Type B pancreatic cell (in vitro differentiated cells): Measurements from ENCODE around the gene RAB3IP. TPM values are rescaled to one million over a fixed set of nuclear protein-coding genes. Genes with fewer than 3 reads are reported as not detected.
"Not testable (repeated sequence)": the region's sequence is repeated elsewhere in the genome, so short reads cannot be mapped to it uniquely, and the experiment has no call there.

ENCODE experiments used
- DNase-seq: peaks from one replicate; pipeline ENCODE4 v3.0.0; 2021; ENCODE audit warnings: mixed read lengths; ENCODE audit not compliant: unreplicated experiment; ENCODE audit errors: extremely low spot score
- H3K27ac Mint-ChIP-seq: 2 replicates; pipeline ENCODE4 v1.8.0; 2021; ENCODE audit warnings: mild to moderate bottlenecking, mixed read lengths
- H3K27me3 Mint-ChIP-seq: 2 replicates; pipeline ENCODE4 v1.8.0; 2021; ENCODE audit warnings: mixed read lengths
- H3K36me3 Mint-ChIP-seq: 2 replicates; pipeline ENCODE4 v1.8.0; 2021; ENCODE audit warnings: mixed read lengths
- H3K4me1 Mint-ChIP-seq: one replicate; pipeline ENCODE4 v1.8.0; 2021; ENCODE audit warnings: mixed read lengths; ENCODE audit not compliant: unreplicated experiment
- H3K4me3 Mint-ChIP-seq: 2 replicates; pipeline ENCODE4 v1.8.0; 2021; ENCODE audit warnings: mild to moderate bottlenecking, mixed read lengths
- H3K9me3 Mint-ChIP-seq: 2 replicates; pipeline ENCODE4 v1.8.0; 2021; ENCODE audit warnings: mixed read lengths
- total RNA-seq: library from RNA; stranded (reverse); gene quantifications from 2 replicates; pipeline ENCODE4 v1.2.1, GENCODE V29; 2021; ENCODE audit warnings: low replicate concordance
- TF ChIP-seq, protein P1 (sequence below): fragments of 200-600 bp; sonication (generic); conservative IDR thresholded peaks from 2 replicates; pipeline ENCODE4 v1.5.0; 2021; ENCODE audit warnings: antibody characterized with exemption, mild to moderate bottlenecking

The RAB3IP gene
- total RNA-seq, 1 donor from 2014 or later = 24.3 TPM

DNA sequence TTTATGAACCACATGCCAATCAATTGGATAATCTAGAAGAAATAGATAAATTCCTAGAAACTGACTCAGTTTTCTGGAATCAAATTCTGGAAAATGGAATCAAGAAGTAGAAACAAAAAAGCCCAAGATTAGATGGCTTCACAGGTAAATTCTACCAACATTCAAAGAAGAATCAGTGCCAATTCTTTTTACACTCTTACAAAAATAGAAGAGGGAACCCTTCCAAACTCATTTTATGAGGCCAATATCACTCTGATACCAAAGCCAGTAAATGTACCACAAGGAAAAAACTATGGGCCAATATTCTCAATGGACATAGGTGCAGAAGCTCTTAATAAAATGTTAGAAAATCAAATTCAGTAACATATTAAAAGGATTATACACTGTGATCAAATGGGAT lies 50.7 kb downstream of the RAB3IP start:
- Mint-ChIP-seq H3K27me3 (no peaks in the 10 kb centered on the region), H3K27ac (no peak overlapping the region), H3K36me3 (peaks cover 16% of the 10 kb centered on the region), H3K4me3 (no peak overlapping the region), H3K9me3 (peaks cover 8% of the 10 kb centered on the region), H3K4me1 (no peaks in the 10 kb centered on the region)
- TF ChIP-seq, protein P1, sequence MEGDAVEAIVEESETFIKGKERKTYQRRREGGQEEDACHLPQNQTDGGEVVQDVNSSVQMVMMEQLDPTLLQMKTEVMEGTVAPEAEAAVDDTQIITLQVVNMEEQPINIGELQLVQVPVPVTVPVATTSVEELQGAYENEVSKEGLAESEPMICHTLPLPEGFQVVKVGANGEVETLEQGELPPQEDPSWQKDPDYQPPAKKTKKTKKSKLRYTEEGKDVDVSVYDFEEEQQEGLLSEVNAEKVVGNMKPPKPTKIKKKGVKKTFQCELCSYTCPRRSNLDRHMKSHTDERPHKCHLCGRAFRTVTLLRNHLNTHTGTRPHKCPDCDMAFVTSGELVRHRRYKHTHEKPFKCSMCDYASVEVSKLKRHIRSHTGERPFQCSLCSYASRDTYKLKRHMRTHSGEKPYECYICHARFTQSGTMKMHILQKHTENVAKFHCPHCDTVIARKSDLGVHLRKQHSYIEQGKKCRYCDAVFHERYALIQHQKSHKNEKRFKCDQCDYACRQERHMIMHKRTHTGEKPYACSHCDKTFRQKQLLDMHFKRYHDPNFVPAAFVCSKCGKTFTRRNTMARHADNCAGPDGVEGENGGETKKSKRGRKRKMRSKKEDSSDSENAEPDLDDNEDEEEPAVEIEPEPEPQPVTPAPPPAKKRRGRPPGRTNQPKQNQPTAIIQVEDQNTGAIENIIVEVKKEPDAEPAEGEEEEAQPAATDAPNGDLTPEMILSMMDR = no peak
- DNase-seq = no peak

DNA sequence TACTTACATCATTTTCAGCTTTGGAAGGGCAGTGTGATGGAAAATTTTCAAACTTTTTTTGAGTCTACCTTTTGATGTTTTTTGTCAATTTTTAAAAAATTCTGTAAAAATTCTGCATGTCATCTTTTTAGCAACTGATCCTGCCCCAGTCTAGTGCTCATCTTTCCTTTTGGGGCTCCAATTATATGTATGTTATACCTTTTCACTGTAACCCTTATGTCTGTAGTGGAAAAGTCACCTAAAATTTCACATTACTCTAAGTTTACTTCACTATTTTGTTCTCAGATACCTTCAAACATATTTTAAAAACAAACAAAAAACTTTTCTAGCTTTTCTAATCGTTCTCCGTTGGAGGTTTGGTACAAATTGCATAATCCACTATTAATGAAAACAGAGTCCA lies 53.9 kb downstream of the RAB3IP start:
- TF ChIP-seq, protein P1 = no peak
- Mint-ChIP-seq H3K27ac (no peak overlapping the region), H3K4me1 (no peaks in the 10 kb centered on the region), H3K4me3 (no peak overlapping the region), H3K9me3 (peaks cover 8% of the 10 kb centered on the region), H3K36me3 (peaks cover 27% of the 10 kb centered on the region), H3K27me3 (no peaks in the 10 kb centered on the region)
- no peak for DNase-seq

DNA sequence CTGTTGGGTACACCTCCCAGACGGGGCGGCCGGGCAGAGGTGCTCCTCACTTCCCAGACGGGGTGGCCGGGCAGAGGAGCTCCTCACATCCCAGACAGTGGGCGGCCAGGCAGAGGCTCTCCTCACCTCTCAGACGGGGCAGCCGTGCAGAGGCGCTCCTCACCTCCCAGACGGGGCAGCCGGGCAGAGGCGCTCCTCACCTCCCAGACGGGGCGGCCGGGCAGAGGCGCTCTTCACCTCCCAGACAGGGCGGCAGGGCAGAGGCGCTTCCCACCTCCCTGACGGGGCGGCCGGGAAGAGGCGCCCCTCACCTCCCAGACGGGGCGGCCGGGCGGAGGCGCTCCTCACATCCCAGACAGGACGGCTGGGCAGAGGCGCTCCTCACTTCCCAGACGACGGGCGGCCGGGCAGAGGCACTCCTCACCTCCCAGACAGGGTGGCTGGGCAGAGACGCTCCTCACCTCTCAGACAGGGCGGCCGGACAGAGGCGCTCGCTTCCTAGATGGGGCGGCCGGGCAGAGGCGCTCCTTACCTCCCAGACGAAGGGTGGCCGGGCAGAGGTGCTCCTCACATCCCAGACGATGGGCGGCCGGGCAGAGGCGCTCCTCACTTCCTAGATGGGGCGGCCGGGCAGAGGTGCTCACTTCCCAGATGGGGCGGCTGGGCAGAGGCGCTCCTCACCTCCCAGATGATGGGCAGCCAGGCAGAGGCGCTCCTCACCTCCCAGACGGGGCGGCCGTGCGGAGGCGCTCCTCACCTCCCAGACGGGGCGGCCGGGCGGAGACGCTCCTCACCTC lies 68.6 kb downstream of the RAB3IP start:
- H3K36me3 Mint-ChIP-seq = peaks cover 11% of the 10 kb centered on the region
- H3K4me3 Mint-ChIP-seq = not testable (repeated sequence)

DNA sequence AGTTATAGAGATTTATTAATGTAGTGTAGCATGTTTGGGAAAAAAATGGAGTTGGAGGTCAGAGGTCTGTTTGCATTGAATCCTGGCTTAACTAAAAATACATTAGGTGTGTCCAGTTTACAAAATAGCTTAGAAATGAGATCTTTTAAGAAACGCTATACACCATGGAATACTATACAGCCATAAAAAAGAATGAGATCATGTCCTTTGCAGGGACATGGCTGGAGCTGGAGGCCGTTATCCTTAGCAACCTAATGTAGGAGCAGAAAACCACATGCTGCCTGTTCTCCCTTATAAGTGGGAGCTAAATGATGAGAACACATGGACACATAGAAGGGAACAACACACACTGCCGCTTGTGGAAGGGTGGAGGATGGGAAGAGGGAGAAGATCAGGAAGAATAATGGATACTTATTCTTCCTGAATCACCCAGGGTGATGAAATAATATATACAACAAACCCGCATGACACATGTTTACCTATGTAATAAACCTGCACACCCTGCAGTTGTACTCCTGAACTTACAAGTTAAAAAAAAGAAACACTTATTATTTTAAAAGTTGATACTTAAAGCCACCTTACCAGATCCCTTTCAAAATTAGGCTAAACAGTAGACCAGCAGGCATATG lies 72.3 kb downstream of the RAB3IP start:
- Mint-ChIP-seq H3K27ac (no peak overlapping the region), H3K27me3 (no peaks in the 10 kb centered on the region), H3K36me3 (peaks cover 19% of the 10 kb centered on the region), H3K4me3 (no peak overlapping the region), H3K4me1 (no peaks in the 10 kb centered on the region), H3K9me3 (peaks cover 7% of the 10 kb centered on the region)
- no peak for DNase-seq
- TF ChIP-seq, protein P1 = no peak

More for the DNA sequence above, 68.6 kb downstream of the RAB3IP start:
- DNase-seq, H3K4me1 Mint-ChIP-seq, H3K27me3 Mint-ChIP-seq, H3K27ac Mint-ChIP-seq: not testable (repeated sequence)
- peaks cover 10% of the 10 kb centered on the region for H3K9me3 Mint-ChIP-seq

DNA sequence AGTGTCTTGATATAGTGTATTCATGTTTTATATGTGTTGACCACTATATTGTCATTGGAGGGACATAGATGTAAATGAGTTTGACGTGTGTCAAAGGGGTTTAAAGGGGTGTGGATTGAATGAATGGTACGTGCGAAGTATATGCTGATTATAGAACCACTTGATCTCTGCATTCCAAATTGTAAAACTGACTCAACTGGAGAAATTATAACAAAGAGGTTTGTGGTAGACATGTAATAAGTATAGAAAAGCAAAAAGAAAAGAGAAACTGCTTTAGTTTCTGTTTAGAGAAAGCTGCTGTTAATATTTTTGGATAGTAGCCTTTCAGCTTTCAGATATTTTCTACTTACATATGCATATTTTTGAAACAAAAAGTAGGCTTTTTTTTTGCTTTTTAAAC lies 77.4 kb downstream of the RAB3IP start:
- Mint-ChIP-seq H3K4me1 (peaks cover 2% of the 10 kb centered on the region), H3K9me3 (no peaks in the 10 kb centered on the region), H3K27ac (no peak overlapping the region), H3K27me3 (no peaks in the 10 kb centered on the region), H3K4me3 (no peak overlapping the region), H3K36me3 (peaks cover 7% of the 10 kb centered on the region)
- TF ChIP-seq, protein P1 = no peak
- DNase-seq = no peak

DNA sequence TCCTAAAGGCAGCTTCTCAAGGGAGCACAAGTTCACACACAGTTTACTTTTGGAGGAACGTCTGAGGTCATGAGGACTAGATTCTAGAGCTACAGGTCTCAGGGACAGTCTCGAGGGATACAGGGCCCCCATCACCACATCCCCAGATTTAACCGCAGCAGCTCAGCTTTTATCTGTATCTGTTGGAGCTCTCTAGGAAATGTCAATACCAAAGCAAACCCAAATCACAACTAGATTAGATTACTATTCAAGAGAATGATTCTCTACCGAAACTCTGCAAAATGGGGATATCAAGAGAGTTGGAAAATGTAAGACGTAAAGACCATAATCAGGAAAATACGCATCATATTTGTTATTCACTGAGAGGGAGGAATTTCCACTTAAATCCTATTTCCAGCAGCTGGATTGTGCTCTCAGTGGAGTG lies 82.4 kb downstream of the RAB3IP start:
- no peaks in the 10 kb centered on the region for H3K36me3 Mint-ChIP-seq
- no peak for DNase-seq

More for the DNA sequence above, 82.4 kb downstream of the RAB3IP start:
- Mint-ChIP-seq H3K27me3 (no peaks in the 10 kb centered on the region), H3K4me1 (peaks cover 3% of the 10 kb centered on the region), H3K27ac (peak overlapping the region; percentile 68), H3K4me3 (no peak overlapping the region), H3K9me3 (no peaks in the 10 kb centered on the region)
- TF ChIP-seq, protein P1 = no peak
